PFSK-1 (cell line): ENCODE measurements around the gene ANO10.

ENCODE experiments used
- POLR2AphosphoS5 ChIP-seq: IDR thresholded peaks from 2 replicates; pipeline ENCODE4 v1.6.1; 2012; ENCODE audit warnings: low read depth, mild to moderate bottlenecking, control low read depth, low read length, moderate library complexity
- REST ChIP-seq, 2 experiments: IDR thresholded peaks; 2 replicates each; pipeline versions ENCODE4 v1.6.1 to v1.8.0; 2011 to 2012; ENCODE audit warnings: low read depth in 2 of 2, low read length in 2 of 2, control low read depth in 1 of 2, inconsistent platforms in 1 of 2, mild to moderate bottlenecking in 1 of 2, moderate library complexity in 1 of 2; ENCODE audit not compliant: insufficient read depth in 1 of 2
- TAF1 ChIP-seq: IDR thresholded peaks from 2 replicates; pipeline ENCODE4 v1.6.1; 2012; ENCODE audit warnings: low read length, control low read depth, borderline replicate concordance; ENCODE audit not compliant: insufficient read depth

- TF ChIP-seq TAF1 (no peak), POLR2AphosphoS5 (no peak), REST (IDR thresholded peaks at IDR 0.05; ENCODE audit: insufficient read depth in 1 of 2, low read depth in 2 of 2, low read length in 2 of 2) (no peak)
Observed at GRCh38 chr3:43448098-43448497, 173.7 kb downstream of the ANO10 start.
